Psoas muscle (tissue), 8 donors: Measurements from ENCODE around the gene LRRIQ3. TPM values are rescaled to one million over a fixed set of nuclear protein-coding genes. Genes with fewer than 3 reads are reported as not detected.
"Not testable (repeated sequence)": the region's sequence is repeated elsewhere in the genome, so short reads cannot be mapped to it uniquely, and the experiment has no call there.

ENCODE experiments used
- ATAC-seq, 4 donors: fragments of 200-7000 bp; cut with Tn5 transposase; one replicate each; pipeline ENCODE4 v1.9.1; 2020; ENCODE audit warnings: moderate library complexity in 3 of 4, mild to moderate bottlenecking in 2 of 4
- DNase-seq, 2 donors: peaks; one replicate each; pipeline ENCODE4 v3.0.0-alpha.2; 2020
- H3K27ac ChIP-seq: fragments of 200-600 bp; one replicate; pipeline ENCODE4 v1.8.0; 2022
- H3K27me3 ChIP-seq, 3 donors: fragments of 200-600 bp in 1 of 3; one replicate each; pipeline versions ENCODE4 v1.6.1 to v1.8.0; 2013 to 2022; ENCODE audit warnings: low read length in 2 of 3, mild to moderate bottlenecking in 2 of 3, moderate library complexity in 1 of 3; ENCODE audit not compliant: insufficient read depth in 3 of 3
- H3K36me3 ChIP-seq, 2 donors: fragments of 200-600 bp in 1 of 2; one replicate each; pipeline versions ENCODE4 v1.6.1 to v1.8.0; 2013 to 2022; ENCODE audit warnings: low read depth in 1 of 2, mild to moderate bottlenecking in 1 of 2, moderate library complexity in 1 of 2; ENCODE audit not compliant: insufficient read depth in 1 of 2
- H3K4me1 ChIP-seq: fragments of 200-600 bp; one replicate; pipeline ENCODE4 v1.8.0; 2022
- H3K4me3 ChIP-seq: fragments of 200-600 bp; one replicate; pipeline ENCODE4 v1.8.0; 2022; ENCODE audit warnings: mild to moderate bottlenecking
- H3K9me3 ChIP-seq: fragments of 200-600 bp; one replicate; pipeline ENCODE4 v1.8.0; 2022
- WGBS, 3 donors: extraction: QIAGEN DNeasy Blood & Tissue Kit; methylation state at CpG; one replicate each; pipeline versions ENCODE4 v1.1.6 to v1.1.7; 2013; 5-methylcytosine and 5-hydroxymethylcytosine counted together
- intact Hi-C, 2 donors: fragments of 100-400 bp; cut with DNase I; formaldehyde crosslinking; loops; one replicate each; pipeline versions ENCODE4 v1.11.0 to v1.14.2; 2022
- polyA plus RNA-seq, 3 donors: library from polyadenylated mRNA; stranded (reverse); fragments of 200-250 nt; gene quantifications; one replicate each; pipeline ENCODE4 v1.2.3, GENCODE V29; 2013
- total RNA-seq, 4 donors: library from RNA; stranded (reverse); fragmentation: NEBNext Ultra II Directional in 2 of 4; extraction: Animal tissue kit (Norgen Biotek cat#: 25700) in 2 of 4; gene quantifications; one replicate each; pipeline versions ENCODE4 v1.2.1 to v1.2.4, GENCODE V29; 2021 to 2023
- TF ChIP-seq, protein P1 (sequence below): fragments of 200-600 bp; IDR thresholded peaks from one replicate; pipeline ENCODE4 v1.8.0; 2022; ENCODE audit warnings: antibody characterized with exemption
- donor health status: healthy with polysubstance abuse.
- donor health status: DM: no; HTN: no; CAD: no; lungs with moderate emphysema.
- donor health status: Bipolar disorder and iron deficiency.
- donor health status: healthy.
- donor health status: DM: yes; HTN: yes; CAD: no.
- donor health status: DM: no; HTN: no; CAD: no.
- donor health status: DM: no; HTN: no; CAD: no.
- donor health status: DM: yes; HTN: yes; CAD: no.

The LRRIQ3 gene
- total and polyA plus RNA-seq, 7 donors: 0.19 to 1.3 (median 0.45) TPM

DNA sequence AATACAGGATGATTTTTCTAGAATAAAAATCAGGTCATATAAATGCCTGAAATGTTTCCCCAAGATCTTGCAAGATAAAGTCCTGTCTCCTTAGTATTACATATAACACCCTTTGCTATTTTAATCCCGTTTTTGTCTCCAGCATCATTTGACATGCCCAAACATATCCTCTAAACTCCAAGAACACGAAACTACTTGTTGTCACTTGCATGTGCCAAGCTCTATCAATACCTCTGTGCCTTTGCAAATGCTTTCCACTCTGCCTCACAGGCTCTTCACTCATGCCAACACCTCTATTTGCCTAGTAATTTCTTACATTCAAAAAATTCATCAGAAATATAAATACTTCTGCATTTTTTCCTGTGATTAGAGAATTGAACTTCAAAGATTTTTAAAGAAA lies 37.9 kb downstream of the LRRIQ3 start:
- Histone ChIP-seq H3K36me3 (no peaks in the 10 kb centered on the region), H3K4me3 (no peak overlapping the region), H3K9me3 (no peaks in the 10 kb centered on the region), H3K27me3 (no peaks in the 10 kb centered on the region), H3K27ac (no peak overlapping the region), H3K4me1 (no peaks in the 10 kb centered on the region)
- intact Hi-C loops: no loop called here
- no peak for DNase-seq
- no peak for ATAC-seq
- TF ChIP-seq, protein P1, sequence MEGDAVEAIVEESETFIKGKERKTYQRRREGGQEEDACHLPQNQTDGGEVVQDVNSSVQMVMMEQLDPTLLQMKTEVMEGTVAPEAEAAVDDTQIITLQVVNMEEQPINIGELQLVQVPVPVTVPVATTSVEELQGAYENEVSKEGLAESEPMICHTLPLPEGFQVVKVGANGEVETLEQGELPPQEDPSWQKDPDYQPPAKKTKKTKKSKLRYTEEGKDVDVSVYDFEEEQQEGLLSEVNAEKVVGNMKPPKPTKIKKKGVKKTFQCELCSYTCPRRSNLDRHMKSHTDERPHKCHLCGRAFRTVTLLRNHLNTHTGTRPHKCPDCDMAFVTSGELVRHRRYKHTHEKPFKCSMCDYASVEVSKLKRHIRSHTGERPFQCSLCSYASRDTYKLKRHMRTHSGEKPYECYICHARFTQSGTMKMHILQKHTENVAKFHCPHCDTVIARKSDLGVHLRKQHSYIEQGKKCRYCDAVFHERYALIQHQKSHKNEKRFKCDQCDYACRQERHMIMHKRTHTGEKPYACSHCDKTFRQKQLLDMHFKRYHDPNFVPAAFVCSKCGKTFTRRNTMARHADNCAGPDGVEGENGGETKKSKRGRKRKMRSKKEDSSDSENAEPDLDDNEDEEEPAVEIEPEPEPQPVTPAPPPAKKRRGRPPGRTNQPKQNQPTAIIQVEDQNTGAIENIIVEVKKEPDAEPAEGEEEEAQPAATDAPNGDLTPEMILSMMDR: no peak
- 62 to 72% (median 67%) methylated on average over 2 of the region's 2 CpGs for WGBS, 3 donors

DNA sequence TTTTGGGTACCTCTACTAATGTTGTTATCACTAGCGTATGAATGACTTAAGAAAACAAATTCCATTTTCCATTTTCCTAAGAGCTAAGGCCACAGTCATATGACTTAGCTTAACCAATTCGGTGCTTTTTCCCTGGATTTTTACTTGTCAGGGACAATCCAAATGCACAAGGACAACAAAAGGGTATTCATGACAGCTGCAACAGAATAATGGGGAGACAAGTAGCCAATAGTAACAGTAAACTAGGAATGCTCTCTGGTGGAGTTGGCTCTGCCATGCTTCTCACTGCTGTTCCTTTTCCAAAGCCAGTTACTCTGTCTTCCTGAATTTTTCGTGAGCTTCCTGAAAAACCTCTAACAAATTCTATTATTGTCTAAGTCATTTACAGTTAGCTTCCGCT lies 52.9 kb downstream of the LRRIQ3 start:
- H3K4me3 ChIP-seq: no peak overlapping the region
- TF ChIP-seq, protein P1: no peak
- 77 to 87% (median 79%) methylated on average over 4 of the region's 4 CpGs for WGBS, 3 donors
- DNase-seq (no peak), ATAC-seq (no peak)
- H3K27ac ChIP-seq: no peak overlapping the region
- H3K27me3 ChIP-seq: no peaks in the 10 kb centered on the region
- H3K9me3 ChIP-seq: no peaks in the 10 kb centered on the region
- H3K36me3 ChIP-seq: no peaks in the 10 kb centered on the region
- no peaks in the 10 kb centered on the region for H3K4me1 ChIP-seq
- intact Hi-C loops: no loop called here

DNA sequence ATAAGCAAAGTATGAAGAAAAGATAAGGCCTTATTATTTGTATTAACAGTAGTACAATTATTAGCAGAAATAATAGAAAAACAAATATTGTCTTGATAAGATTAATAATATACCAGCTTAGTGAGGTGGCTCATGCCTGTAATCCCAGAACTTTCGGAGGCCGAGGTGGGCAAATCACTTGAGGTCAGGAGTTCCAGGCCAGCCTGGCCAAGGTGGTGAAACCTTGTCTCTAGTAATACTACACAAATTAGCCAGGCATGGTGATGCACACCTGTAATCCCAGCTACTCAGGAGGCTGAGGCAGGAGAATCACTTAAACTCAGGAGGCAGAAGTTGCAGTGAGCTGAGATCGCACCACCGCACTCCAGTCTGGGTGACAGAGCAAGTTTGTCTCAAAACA lies 80.6 kb downstream of the LRRIQ3 start:
- ATAC-seq, H3K27me3 ChIP-seq, DNase-seq, H3K27ac ChIP-seq, H3K4me3 ChIP-seq, H3K9me3 ChIP-seq, H3K4me1 ChIP-seq, intact Hi-C loops, H3K36me3 ChIP-seq: not testable (repeated sequence)
- 94 to 96% (median 95%) methylated on average over 4 of the region's 4 CpGs for WGBS, 3 donors

DNA sequence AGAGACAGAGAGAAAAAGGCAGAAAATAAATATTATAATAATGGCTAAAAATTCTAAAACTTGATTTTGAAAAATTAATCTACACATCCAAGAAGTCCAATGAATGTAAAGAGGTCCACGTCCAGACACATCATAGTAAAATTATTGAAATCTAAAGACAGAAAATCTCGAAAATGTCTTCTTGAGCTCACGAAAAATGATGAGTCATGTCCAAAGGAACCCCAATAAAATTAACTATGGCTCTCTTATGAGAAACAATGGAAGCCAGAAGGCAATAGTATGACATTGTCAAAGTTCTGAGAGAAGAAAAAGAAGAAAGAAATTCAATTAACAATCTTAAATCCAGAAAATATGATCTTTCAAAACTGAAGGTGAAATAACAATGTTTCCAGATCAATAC lies 84.6 kb downstream of the LRRIQ3 start:
- DNase-seq: no peak
- intact Hi-C loops: no loop called here
- Histone ChIP-seq H3K27me3 (no peaks in the 10 kb centered on the region), H3K4me1 (no peaks in the 10 kb centered on the region), H3K4me3 (no peak overlapping the region), H3K36me3 (no peaks in the 10 kb centered on the region), H3K27ac (no peak overlapping the region), H3K9me3 (no peaks in the 10 kb centered on the region)
- WGBS, 3 donors: 69 to 78% (median 77%) methylated on average over 3 of the region's 3 CpGs
- TF ChIP-seq, protein P1: no peak
- ATAC-seq: no peak

DNA sequence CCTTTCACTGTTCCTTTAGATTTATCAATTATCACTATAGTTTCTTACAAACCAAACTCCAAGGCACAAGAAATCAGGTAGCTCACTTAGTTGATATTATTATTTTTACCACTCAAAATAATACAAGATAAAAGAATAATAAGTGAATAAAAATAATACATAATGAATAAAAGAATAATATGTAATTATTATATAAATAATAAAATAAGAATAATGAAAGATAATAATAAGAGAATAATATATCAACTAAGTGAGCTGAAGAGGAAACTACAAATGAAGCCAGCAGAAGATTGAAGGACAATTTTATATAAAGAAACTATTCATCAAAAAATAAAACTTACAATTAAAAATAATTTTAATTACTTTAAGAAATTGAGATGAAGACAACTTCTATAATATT lies 90.6 kb downstream of the LRRIQ3 start:
- ATAC-seq: no peak
- H3K27ac ChIP-seq: no peak overlapping the region
- no peak overlapping the region for H3K4me3 ChIP-seq
- no peaks in the 10 kb centered on the region for H3K4me1 ChIP-seq
- TF ChIP-seq, protein P1: no peak
- no peaks in the 10 kb centered on the region for H3K27me3 ChIP-seq
- DNase-seq: no peak
- intact Hi-C loops: no loop called here
- no peaks in the 10 kb centered on the region for H3K36me3 ChIP-seq
- H3K9me3 ChIP-seq: no peaks in the 10 kb centered on the region
